DND-41 (cell line): ENCODE data around the gene VAMP2.

Experiments used
- ATAC-seq: fragments of 200-7000 bp; cut with Tn5 transposase; 3 replicates; pipeline ENCODE4 v1.9.1; 2021; ENCODE audit warnings: low read depth; ENCODE audit not compliant: insufficient read depth
- DNase-seq: peaks from one replicate; pipeline ENCODE4 v3.0.0-alpha.2; 2020
- H2AFZ ChIP-seq: 2 replicates; pipeline ENCODE4 v1.6.0; 2012; ENCODE audit warnings: low read depth, low read length
- H3K27ac ChIP-seq: 2 replicates; pipeline ENCODE4 v1.5.1; 2012; ENCODE audit warnings: low read length, inconsistent platforms
- H3K27me3 ChIP-seq: fragments of 200-600 bp; sonication (generic); 2 replicates; pipeline ENCODE4 v1.6.0; 2012; ENCODE audit warnings: low read length, mild to moderate bottlenecking, inconsistent platforms; ENCODE audit not compliant: insufficient read depth, poor library complexity
- H3K36me3 ChIP-seq: 2 replicates; pipeline ENCODE4 v1.5.1; 2012; ENCODE audit warnings: low read length, inconsistent platforms; ENCODE audit not compliant: insufficient read depth
- H3K4me1 ChIP-seq: 2 replicates; pipeline ENCODE4 v1.5.1; 2012; ENCODE audit warnings: mild to moderate bottlenecking, low read length; ENCODE audit not compliant: insufficient read depth
- H3K4me2 ChIP-seq: 2 replicates; pipeline ENCODE4 v1.6.0; 2012; ENCODE audit warnings: mild to moderate bottlenecking, moderate library complexity, low read length, inconsistent platforms; ENCODE audit not compliant: insufficient read depth
- H3K4me3 ChIP-seq, 2 experiments: fragments of 200-600 bp in 1 of 2; shearing (Covaris generic) in 1 of 2; 2 replicates each; pipeline ENCODE4 v1.5.1; 2012 to 2016; ENCODE audit warnings: inconsistent platforms in 2 of 2, low read length in 2 of 2, mild to moderate bottlenecking in 2 of 2, low read depth in 1 of 2, moderate library complexity in 1 of 2
- H3K79me2 ChIP-seq: 2 replicates; pipeline ENCODE4 v1.6.0; 2012; ENCODE audit warnings: low read length, inconsistent platforms; ENCODE audit not compliant: insufficient read depth
- H3K9ac ChIP-seq: 2 replicates; pipeline ENCODE4 v1.6.0; 2012; ENCODE audit warnings: low read depth, mild to moderate bottlenecking, inconsistent platforms, low read length, moderate library complexity
- H3K9me3 ChIP-seq: 2 replicates; pipeline ENCODE4 v1.5.1; 2012; ENCODE audit warnings: low read length, moderate library complexity, mild to moderate bottlenecking, inconsistent platforms; ENCODE audit not compliant: insufficient read depth, severe bottlenecking
- H4K20me1 ChIP-seq: 2 replicates; pipeline ENCODE4 v1.6.0; 2012; ENCODE audit warnings: low read length; ENCODE audit not compliant: insufficient read depth
- CTCF ChIP-seq: IDR thresholded peaks from 2 replicates; pipeline ENCODE4 v1.5.1; 2012; ENCODE audit warnings: borderline replicate concordance, low read length, moderate library complexity, mild to moderate bottlenecking; ENCODE audit not compliant: poor library complexity, severe bottlenecking; ENCODE audit errors: extremely low read depth
- EZH2 ChIP-seq: IDR thresholded peaks from 3 replicates; pipeline ENCODE4 v1.6.1; 2012; ENCODE audit warnings: borderline replicate concordance, low read depth, mild to moderate bottlenecking, moderate library complexity, low read length, inconsistent platforms; ENCODE audit not compliant: severe bottlenecking

Gene VAMP2

DNA sequence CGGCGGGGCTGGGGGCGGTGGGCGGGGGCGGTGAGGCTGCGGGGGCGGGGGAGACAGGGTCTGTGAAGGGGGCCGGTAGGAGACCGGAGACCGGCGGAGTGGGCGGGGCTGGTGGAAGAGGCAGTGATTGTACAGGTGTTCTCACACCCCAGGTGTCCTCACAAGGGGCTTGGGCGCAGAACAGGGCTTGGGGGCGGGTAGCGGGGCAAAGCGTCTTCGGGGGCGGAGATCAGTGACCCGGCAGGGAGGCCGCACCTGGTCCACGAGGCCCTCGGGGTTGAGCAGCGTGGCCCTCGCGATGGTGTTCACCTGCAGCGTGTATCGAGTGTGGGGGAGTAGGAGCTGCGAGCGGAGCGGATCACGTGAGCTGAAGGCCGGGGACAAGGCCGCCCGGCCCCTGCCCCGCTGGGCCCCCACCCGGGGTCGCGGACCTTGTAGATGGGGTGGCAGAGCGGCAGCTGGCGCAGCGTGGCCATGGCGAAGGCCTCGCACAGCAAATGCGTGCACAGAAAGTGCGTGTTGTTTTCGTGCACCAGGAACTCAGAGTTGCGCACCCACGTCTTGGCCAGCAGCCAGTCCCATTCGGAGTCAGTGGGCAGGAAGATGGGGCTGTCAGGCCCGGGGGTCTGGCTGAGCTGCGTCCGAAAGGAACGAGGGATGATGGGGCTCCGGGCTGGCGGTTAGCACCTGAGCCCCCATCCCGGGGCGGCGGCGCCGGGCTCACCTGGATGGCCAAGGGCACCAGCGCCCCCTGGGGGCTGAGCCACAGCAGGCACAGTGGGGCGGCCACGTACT, 52.9 kb downstream of the VAMP2 start:
- Histone ChIP-seq H3K36me3 (no peaks in the 10 kb centered on the region), H3K4me2 (no peak overlapping the region), H3K9me3 (no peaks in the 10 kb centered on the region), H3K27ac (no peak overlapping the region), H2AFZ (no peak overlapping the region), H4K20me1 (no peaks in the 10 kb centered on the region), H3K9ac (no peak overlapping the region), H3K27me3 (peaks cover 12% of the 10 kb centered on the region), H3K4me1 (no peaks in the 10 kb centered on the region), H3K4me3 (no peak overlapping the region), H3K79me2 (no peaks in the 10 kb centered on the region)
- TF ChIP-seq CTCF (peak; percentile 71), EZH2 (no peak)
- ATAC-seq = peak; percentile 75; the same call in 2 of the 3 replicates
- DNase-seq = peak; percentile 56
